ENCODE data around the gene DDX18. TPM values are rescaled to one million over a fixed set of nuclear protein-coding genes. Genes with fewer than 3 reads are reported as not detected.

Gene DDX18
- polyA plus RNA-seq, 2 donors = 13.7 to 22.0 TPM

DNA sequence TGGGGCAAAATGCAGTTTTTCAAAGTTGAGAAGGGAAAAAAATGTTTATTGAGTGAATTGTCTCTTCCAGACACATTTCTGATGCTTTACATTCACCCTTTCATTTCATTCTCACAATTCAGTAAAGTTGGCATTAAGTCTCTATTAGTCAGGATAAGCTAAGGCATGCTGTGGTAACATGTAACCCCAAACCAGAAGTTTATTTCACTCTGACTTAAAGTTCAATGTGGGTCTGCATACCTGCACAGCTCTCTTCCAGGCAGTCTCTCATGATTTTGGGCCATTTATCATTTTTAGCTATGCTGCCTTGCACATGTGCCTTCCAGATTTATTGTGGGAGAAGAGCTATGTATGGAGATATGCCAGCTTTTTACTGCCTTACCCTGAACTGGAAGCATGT, 48.0 kb downstream of the DDX18 start:
- H3K9me3 ChIP-seq (ENCODE audit: control insufficient read depth in 2 of 2, insufficient read depth in 1 of 2, low read depth in 1 of 2, low read length in 1 of 2) = peaks cover 0 to 18% of the 10 kb centered on the region in 2 donors
- H3K27me3 ChIP-seq (ENCODE audit: control insufficient read depth in 1 of 2, insufficient read depth in 2 of 2, low read length in 2 of 2) = peaks cover 0 to 2% of the 10 kb centered on the region in 2 donors
- no peak overlapping the region for H3K4me3 ChIP-seq (ENCODE audit: low read depth in 1 of 2, low read length in 2 of 2)
- H3K4me1 ChIP-seq (ENCODE audit: control insufficient read depth in 2 of 2, insufficient read depth in 2 of 2, low read length in 1 of 2) = no peaks in the 10 kb centered on the region
- no peaks in the 10 kb centered on the region for H3K36me3 ChIP-seq (ENCODE audit: control insufficient read depth in 2 of 2, insufficient read depth in 2 of 2, low read length in 1 of 2)
- no peak overlapping the region for H3K27ac ChIP-seq (ENCODE audit: low read depth in 2 of 2, low read length in 1 of 2)

DNA sequence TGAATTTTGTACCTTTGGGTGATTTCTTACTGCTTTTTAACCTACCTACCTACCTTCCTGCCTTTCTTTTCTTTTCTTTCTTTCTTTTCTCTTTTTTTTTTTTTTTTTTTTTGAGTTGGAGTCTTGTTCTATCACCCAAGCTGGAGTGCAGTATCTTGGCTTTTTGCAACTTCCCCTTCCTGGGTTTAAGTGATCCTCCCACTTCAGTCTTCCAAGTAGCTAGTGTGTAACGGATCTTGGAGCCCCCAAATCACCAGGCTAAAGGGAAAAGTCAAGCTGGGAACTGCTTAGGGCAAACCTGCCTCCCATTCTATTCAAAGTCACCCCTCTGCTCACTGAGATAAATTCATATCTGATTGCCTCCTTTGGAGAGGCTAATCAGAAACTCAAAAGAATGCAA, 61.3 kb downstream of the DDX18 start:
- no peak overlapping the region for H3K27ac ChIP-seq (ENCODE audit: low read depth in 2 of 2, low read length in 1 of 2)
- H3K36me3 ChIP-seq (ENCODE audit: control insufficient read depth in 2 of 2, insufficient read depth in 2 of 2, low read length in 1 of 2) = no peaks in the 10 kb centered on the region
- no peaks in the 10 kb centered on the region for H3K27me3 ChIP-seq (ENCODE audit: control insufficient read depth in 1 of 2, insufficient read depth in 2 of 2, low read length in 2 of 2)
- no peaks in the 10 kb centered on the region for H3K9me3 ChIP-seq (ENCODE audit: control insufficient read depth in 2 of 2, insufficient read depth in 1 of 2, low read depth in 1 of 2, low read length in 1 of 2)
- no peaks in the 10 kb centered on the region for H3K4me1 ChIP-seq (ENCODE audit: control insufficient read depth in 2 of 2, insufficient read depth in 2 of 2, low read length in 1 of 2)
- H3K4me3 ChIP-seq (ENCODE audit: low read depth in 1 of 2, low read length in 2 of 2) = no peak overlapping the region
- WGBS, 2 donors = 20 to 32% methylated on average over 1 of the region's 1 CpG

DNA sequence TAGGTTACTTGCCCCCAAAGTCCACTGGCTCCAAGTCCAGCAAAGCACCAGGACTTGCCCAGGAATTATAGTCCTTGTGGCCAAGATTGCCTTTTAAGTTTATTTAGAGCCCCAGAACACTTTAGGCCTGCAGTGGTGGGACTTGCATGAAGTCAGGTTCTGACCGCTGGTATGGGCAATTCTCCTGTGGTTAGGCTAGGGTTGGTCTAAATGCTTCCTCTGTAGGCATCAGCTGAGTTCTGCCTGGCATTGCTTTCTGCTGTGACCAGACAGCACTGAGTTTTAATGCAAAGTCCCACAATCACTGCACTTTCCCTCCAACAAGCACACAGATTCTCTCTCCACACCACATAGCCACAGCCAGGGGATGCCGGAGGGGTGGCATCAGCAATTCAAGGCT, 64.5 kb downstream of the DDX18 start:
- H3K27ac ChIP-seq (ENCODE audit: low read depth in 2 of 2, low read length in 1 of 2) = no peak overlapping the region
- no peaks in the 10 kb centered on the region for H3K36me3 ChIP-seq (ENCODE audit: control insufficient read depth in 2 of 2, insufficient read depth in 2 of 2, low read length in 1 of 2)
- H3K4me1 ChIP-seq (ENCODE audit: control insufficient read depth in 2 of 2, insufficient read depth in 2 of 2, low read length in 1 of 2) = no peaks in the 10 kb centered on the region
- H3K27me3 ChIP-seq (ENCODE audit: control insufficient read depth in 1 of 2, insufficient read depth in 2 of 2, low read length in 2 of 2) = no peaks in the 10 kb centered on the region
- no peaks in the 10 kb centered on the region for H3K9me3 ChIP-seq (ENCODE audit: control insufficient read depth in 2 of 2, insufficient read depth in 1 of 2, low read depth in 1 of 2, low read length in 1 of 2)
- H3K4me3 ChIP-seq (ENCODE audit: low read depth in 1 of 2, low read length in 2 of 2) = no peak overlapping the region
- WGBS, 2 donors = 90 to 93% methylated on average over 2 of the region's 2 CpGs

Other genes starting within 250 kb of the DDX18 start
- 1 to 10 TPM; 5.2 to 5.3 TPM for gene CCDC93, start 199.4 kb downstream of the DDX18 start, polyA plus RNA-seq